Stimulated activated CD8-positive, alpha-beta memory T cell treated with anti-CD3 and anti-CD28 coated beads, Interleukin-7, amount 100 ng/mL, for 48 hours (primary cell): Measurements from ENCODE around the gene CEP170.
A peak's percentile ranks its signal among the peaks of the same experiment; 100 is the strongest.
"Not testable (repeated sequence)": the region's sequence is repeated elsewhere in the genome, so short reads cannot be mapped to it uniquely, and the experiment has no call there.

Experiments used
- DNase-seq, 2 donors: peaks; one replicate each; pipeline ENCODE4 v3.0.0-alpha.2; 2020; ENCODE audit warnings: low read depth in 1 of 2; ENCODE audit errors: extremely low read depth in 1 of 2

The CEP170 gene

DNA sequence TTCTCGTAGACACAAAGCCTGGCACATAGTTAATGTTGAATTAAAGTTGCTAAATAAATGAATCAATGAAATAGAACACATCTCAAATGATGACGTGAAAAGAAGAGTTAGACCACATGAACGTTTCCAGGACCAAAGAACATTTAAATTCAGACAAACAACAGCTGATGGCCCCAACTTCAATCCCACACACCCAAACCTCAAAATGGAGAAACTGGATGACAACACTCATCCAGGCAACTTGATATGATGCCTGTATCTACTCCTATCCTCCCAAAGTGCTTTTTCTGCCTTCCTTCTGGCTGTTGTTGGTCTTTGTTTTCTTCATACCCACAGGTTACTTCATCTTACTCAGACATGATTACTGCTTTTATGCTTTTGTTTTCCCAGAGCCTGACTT is 71.9 kb downstream of the CEP170 start:
- DNase-seq: not testable (repeated sequence)

DNA sequence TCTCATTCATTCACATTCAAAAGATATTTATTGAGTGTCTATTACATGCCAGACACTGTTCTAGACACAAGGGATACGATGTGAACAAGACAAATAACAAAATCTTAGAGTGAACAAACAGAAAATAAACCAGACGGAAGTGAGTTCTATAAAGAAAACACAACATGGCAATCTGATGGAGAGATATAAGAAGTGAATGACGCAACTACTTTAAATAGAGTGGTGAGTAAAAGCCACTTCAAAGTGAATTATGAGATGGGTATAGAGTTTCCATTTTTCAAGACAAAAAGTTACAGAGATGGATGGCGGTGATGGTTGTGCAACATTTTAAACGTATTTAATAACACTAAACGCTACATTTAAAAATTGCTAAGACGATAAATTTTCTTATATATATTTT is 75.4 kb downstream of the CEP170 start:
- DNase-seq: no peak

DNA sequence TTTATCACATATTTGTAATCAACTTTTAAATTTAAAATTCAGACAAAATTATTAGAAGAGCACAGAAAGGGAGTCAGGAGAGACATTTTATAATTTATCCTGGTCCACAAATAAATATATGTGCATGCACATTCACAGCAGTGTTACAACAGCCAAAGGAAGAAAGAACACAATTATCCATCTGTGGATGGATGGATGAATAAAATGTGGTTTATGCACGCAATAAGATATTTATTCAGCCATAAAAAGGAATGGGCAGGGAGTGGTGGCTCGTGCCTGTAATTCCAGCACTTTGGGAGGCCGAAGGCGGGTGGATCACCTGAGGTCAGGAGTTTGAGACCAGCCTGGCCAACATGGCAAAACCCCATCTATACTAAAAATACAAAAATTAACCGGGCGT is 77.3 kb downstream of the CEP170 start:
- not testable (repeated sequence) for DNase-seq

GRCh38 chr1:243173758-243174369 is 81.2 kb downstream of the CEP170 start:
- DNase-seq: not testable (repeated sequence)

GRCh38 chr1:243164911-243165310 is 90.2 kb downstream of the CEP170 start:
- DNase-seq: not testable (repeated sequence)

- not testable (repeated sequence) for DNase-seq
Observed at GRCh38 chr1:243150906-243151305, 104.2 kb downstream of the CEP170 start.

GRCh38 chr1:243149120-243149519 is 106.0 kb downstream of the CEP170 start:
- DNase-seq: not testable (repeated sequence)

- not testable (repeated sequence) for DNase-seq
Observed at GRCh38 chr1:243147351-243147750, 107.7 kb downstream of the CEP170 start.

GRCh38 chr1:243140498-243140897 is 114.6 kb downstream of the CEP170 start:
- not testable (repeated sequence) for DNase-seq

GRCh38 chr1:243122876-243123409 is 132.1 kb downstream of the CEP170 start:
- DNase-seq: not testable (repeated sequence)

DNA sequence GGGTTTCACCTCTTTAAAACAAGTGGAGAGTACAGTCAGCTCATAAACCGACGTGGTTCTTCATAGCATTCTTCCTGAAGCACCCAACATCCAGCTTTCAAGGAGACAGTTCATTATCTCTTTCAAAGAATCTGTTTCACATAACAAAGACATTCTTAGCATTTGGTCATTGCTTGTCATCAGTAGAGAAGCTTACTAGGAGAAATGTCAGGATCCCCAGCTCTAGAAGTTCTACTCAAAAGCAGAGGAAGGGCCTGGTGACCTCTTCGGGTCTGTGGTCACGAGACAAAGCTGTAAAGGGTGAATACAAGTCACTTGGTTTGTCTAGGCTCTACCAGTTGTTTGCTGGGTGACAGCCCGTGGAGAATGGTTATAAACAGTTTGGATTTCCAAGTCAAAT is 133.1 kb downstream of the CEP170 start:
- DNase-seq: not testable (repeated sequence)

- not testable (repeated sequence) for DNase-seq
Observed at GRCh38 chr1:243118601-243119322, 136.3 kb downstream of the CEP170 start.

- not testable (repeated sequence) for DNase-seq
Observed at GRCh38 chr1:243116187-243116586, 138.9 kb downstream of the CEP170 start.

GRCh38 chr1:243114769-243115168 is 140.3 kb downstream of the CEP170 start:
- DNase-seq: not testable (repeated sequence)

DNA sequence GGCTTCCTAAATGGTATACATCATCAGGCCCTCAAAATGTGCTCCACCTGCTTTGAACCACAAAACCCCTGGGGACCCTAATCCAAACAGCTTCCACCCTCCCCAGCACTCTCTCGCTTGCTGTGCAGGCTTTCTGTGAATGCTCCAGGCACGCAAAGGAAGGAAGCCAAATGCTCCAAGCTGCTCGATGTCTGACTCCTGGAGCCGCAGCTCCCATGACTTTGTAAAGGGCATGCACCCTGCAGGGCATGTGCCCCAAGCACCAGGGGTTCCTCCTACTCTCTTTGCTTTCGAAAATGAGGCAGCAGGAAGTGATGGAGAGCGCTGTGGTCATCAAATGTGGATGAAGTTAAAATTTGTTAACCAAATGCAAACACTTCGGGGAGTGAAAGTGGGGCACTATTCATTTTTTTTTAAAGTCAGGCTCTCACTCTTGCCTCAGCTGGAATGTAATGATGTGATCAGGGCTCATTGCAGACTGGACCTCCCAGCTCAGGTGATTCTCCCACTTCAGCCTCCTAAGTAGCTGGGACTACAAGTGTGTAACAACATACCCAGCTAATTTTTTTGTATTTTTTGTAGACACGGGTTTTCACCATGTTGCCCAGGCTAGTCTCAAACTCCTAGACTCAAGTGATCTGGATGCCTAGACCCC is 140.9 kb downstream of the CEP170 start:
- not testable (repeated sequence) for DNase-seq

DNA sequence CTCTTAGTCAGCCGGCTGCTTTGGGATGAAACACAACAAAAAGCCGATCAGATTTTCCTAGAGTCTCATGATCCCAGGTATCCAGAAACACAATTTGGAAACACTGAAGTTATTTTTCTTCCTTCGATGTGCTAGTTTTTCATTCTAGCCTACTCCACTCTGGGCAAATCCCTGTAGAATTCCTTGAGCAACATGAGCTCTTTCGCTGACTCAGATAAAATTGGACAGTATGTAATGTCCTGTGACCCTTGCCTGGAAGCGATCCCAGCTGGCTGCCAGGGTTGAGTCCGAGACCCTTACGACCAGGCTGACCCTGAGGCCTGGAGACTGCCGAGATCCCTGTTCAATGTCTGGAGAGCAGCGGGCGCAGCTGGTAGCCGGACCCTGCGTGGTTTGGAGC is 147.9 kb downstream of the CEP170 start:
- not testable (repeated sequence) for DNase-seq

DNA sequence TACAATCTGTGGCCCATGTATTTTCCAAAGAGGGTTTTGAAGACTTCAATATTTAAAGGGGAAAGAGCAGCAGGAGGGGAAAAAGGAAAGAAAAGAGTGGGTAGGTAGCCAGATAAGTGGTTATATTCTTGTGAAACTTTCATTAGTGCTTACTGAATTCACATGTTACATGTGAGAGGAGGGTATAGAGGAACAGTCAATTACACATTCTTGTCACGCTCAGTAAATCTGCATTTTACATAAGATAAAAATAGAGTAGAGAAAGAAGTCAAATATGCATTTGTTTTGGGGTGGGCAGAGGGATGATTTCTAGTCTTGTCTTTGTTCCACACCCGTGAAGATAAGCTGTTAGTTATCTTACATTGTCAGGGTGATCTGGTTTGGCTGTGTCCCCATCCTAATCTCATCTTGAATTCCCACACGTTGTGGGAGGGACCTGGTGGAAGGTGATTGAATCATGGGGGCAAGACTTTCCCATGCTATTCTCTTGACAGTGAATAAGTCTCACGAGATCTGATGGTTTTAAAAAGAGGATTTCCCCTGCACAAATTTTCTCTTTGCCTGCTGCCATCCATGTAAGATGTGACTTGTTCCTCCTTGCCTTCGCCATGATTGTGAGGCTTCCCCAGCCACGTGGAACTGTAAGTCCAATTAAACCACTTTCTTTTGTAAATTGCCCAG is 149.3 kb downstream of the CEP170 start:
- DNase-seq: not testable (repeated sequence)

DNA sequence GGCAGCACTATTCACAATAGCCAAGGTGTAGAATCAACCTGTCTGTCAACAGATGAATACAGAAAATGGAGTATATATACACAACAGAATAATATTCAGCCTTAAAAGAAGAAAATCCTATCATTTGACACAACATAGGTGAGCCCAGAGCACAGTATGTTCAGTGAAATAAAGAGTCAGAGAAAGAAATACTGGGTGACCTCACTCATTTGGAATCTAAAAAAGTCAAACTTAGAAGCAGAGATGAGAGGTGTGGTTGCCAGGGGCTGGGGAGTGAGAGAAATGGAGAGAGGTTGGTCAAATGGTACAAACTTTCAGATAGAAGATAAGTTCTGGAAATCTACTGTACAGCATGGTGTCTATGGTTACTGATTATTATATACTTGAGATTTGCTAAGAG is 150.0 kb downstream of the CEP170 start:
- DNase-seq: not testable (repeated sequence)

- not testable (repeated sequence) for DNase-seq
Observed at GRCh38 chr1:243104452-243104851, 150.6 kb downstream of the CEP170 start.

GRCh38 chr1:243101551-243102050 is 153.5 kb downstream of the CEP170 start:
- peak; percentile 50 to 69 for DNase-seq

DNA sequence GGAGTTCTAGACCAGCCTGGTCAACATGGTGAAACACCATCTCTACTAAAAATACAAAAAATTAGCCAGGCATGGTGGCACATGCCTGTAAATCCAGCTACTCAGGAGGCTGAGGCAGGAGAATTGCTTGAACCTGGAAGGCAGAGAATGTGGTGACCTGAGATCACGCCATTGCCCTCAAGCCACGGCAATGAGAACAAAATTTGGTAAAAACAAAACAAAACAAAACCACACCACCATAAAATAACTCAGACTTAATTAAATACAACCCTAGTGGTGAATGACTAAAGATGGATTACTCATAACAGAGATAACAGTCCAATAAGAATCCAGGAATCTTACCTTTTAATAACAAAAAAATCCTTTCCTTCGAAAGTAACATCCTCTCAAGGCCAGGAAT is 167.7 kb downstream of the CEP170 start:
- DNase-seq: not testable (repeated sequence)
